Measurements from ENCODE around the gene CAP1.
A peak's percentile ranks its signal among the peaks of the same experiment; 100 is the strongest.

CAP1 gene

GRCh38 chr1:40090652-40091355 is 50.3 kb downstream of the CAP1 start:
- no peak for TF ChIP-seq TAF1 (IDR thresholded peaks at IDR 0.05; ENCODE audit: borderline replicate concordance, low read depth, low read length)
- no peak for TF ChIP-seq POLR2A (IDR thresholded peaks at IDR 0.05; ENCODE audit: low read depth, low read length)
- TF ChIP-seq POLR2AphosphoS5 (IDR thresholded peaks at IDR 0.05; ENCODE audit: low read depth, low read length): no peak
- no peak for DNase-seq (ENCODE audit: insufficient read length)
- no peak for FAIRE-seq

GRCh38 chr1:40092241-40092640 is 51.7 kb downstream of the CAP1 start:
- DNase-seq (ENCODE audit: insufficient read length): no peak
- TF ChIP-seq POLR2AphosphoS5 (IDR thresholded peaks at IDR 0.05; ENCODE audit: low read depth, low read length) (no peak), TAF1 (IDR thresholded peaks at IDR 0.05; ENCODE audit: borderline replicate concordance, low read depth, low read length) (no peak), POLR2A (IDR thresholded peaks at IDR 0.05; ENCODE audit: low read depth, low read length) (no peak)
- FAIRE-seq: no peak

- no peak for TF ChIP-seq POLR2A (IDR thresholded peaks at IDR 0.05; ENCODE audit: low read depth, low read length)
- no peak for DNase-seq (ENCODE audit: insufficient read length)
- FAIRE-seq: no peak
These were observed 52.4 kb downstream of the CAP1 start for GRCh38 chr1:40092706-40093639.

- no peak for FAIRE-seq
- DNase-seq (ENCODE audit: insufficient read length): no peak
- no peak for TF ChIP-seq TAF1 (IDR thresholded peaks at IDR 0.05; ENCODE audit: borderline replicate concordance, low read depth, low read length)
- no peak for TF ChIP-seq POLR2A (IDR thresholded peaks at IDR 0.05; ENCODE audit: low read depth, low read length)
- TF ChIP-seq POLR2AphosphoS5 (IDR thresholded peaks at IDR 0.05; ENCODE audit: low read depth, low read length): no peak
These were observed 54.1 kb downstream of the CAP1 start for GRCh38 chr1:40094466-40095110.

- FAIRE-seq (no peak), DNase-seq (ENCODE audit: insufficient read length) (no peak)
- TF ChIP-seq POLR2A (IDR thresholded peaks at IDR 0.05; ENCODE audit: low read depth, low read length) (no peak), POLR2AphosphoS5 (IDR thresholded peaks at IDR 0.05; ENCODE audit: low read depth, low read length) (no peak), TAF1 (IDR thresholded peaks at IDR 0.05; ENCODE audit: borderline replicate concordance, low read depth, low read length) (no peak)
These were observed 55.3 kb downstream of the CAP1 start for GRCh38 chr1:40095806-40096205.

- no peak for DNase-seq (ENCODE audit: insufficient read length)
- TF ChIP-seq POLR2A (IDR thresholded peaks at IDR 0.05; ENCODE audit: low read depth, low read length) (no peak), POLR2AphosphoS5 (IDR thresholded peaks at IDR 0.05; ENCODE audit: low read depth, low read length) (no peak), TAF1 (IDR thresholded peaks at IDR 0.05; ENCODE audit: borderline replicate concordance, low read depth, low read length) (no peak)
- FAIRE-seq: peak; percentile 60
These were observed 56.1 kb downstream of the CAP1 start for GRCh38 chr1:40096646-40096976.

- peak; percentile 93 for FAIRE-seq
- peak; percentile 89 for TF ChIP-seq POLR2A (IDR thresholded peaks at IDR 0.05; ENCODE audit: low read depth, low read length)
- TF ChIP-seq TAF1 (IDR thresholded peaks at IDR 0.05; ENCODE audit: borderline replicate concordance, low read depth, low read length): peak; percentile 77
- peak; percentile 82 for TF ChIP-seq POLR2AphosphoS5 (IDR thresholded peaks at IDR 0.05; ENCODE audit: low read depth, low read length)
- peak; percentile 68 for DNase-seq (ENCODE audit: insufficient read length)
These were observed 56.7 kb downstream of the CAP1 start, which contains the start of gene PPT1 for GRCh38 chr1:40096977-40097782. PPT1 (minus strand) TSS chr1:40097252; CDS start chr1:40097238, 14 bp downstream.

- FAIRE-seq: no peak
- DNase-seq (ENCODE audit: insufficient read length): no peak
- no peak for TF ChIP-seq POLR2AphosphoS5 (IDR thresholded peaks at IDR 0.05; ENCODE audit: low read depth, low read length)
- TF ChIP-seq TAF1 (IDR thresholded peaks at IDR 0.05; ENCODE audit: borderline replicate concordance, low read depth, low read length): no peak
- no peak for TF ChIP-seq POLR2A (IDR thresholded peaks at IDR 0.05; ENCODE audit: low read depth, low read length)
These were observed 61.5 kb downstream of the CAP1 start for GRCh38 chr1:40102038-40102437.

- TF ChIP-seq TAF1 (IDR thresholded peaks at IDR 0.05; ENCODE audit: borderline replicate concordance, low read depth, low read length) (no peak), POLR2A (IDR thresholded peaks at IDR 0.05; ENCODE audit: low read depth, low read length) (no peak), POLR2AphosphoS5 (IDR thresholded peaks at IDR 0.05; ENCODE audit: low read depth, low read length) (no peak)
- FAIRE-seq (no peak), DNase-seq (ENCODE audit: insufficient read length) (no peak)
These were observed 62.4 kb downstream of the CAP1 start for GRCh38 chr1:40102896-40103295.

GRCh38 chr1:40105028-40105427 is 64.5 kb downstream of the CAP1 start:
- no peak for DNase-seq (ENCODE audit: insufficient read length)
- TF ChIP-seq TAF1 (IDR thresholded peaks at IDR 0.05; ENCODE audit: borderline replicate concordance, low read depth, low read length) (no peak), POLR2A (IDR thresholded peaks at IDR 0.05; ENCODE audit: low read depth, low read length) (no peak), POLR2AphosphoS5 (IDR thresholded peaks at IDR 0.05; ENCODE audit: low read depth, low read length) (no peak)
- no peak for FAIRE-seq
